Effector CD8-positive, alpha-beta T cell (primary cell): ENCODE measurements around the gene ZXDC.

ENCODE experiments used
- DNase-seq: peaks from one replicate; lab custom pipeline; 2025; lab: John Stamatoyannopoulos, UW

The ZXDC gene

GRCh38 chr3:126396536-126396935 lies 79.2 kb downstream of the ZXDC start:
- no peak for DNase-seq

DNA sequence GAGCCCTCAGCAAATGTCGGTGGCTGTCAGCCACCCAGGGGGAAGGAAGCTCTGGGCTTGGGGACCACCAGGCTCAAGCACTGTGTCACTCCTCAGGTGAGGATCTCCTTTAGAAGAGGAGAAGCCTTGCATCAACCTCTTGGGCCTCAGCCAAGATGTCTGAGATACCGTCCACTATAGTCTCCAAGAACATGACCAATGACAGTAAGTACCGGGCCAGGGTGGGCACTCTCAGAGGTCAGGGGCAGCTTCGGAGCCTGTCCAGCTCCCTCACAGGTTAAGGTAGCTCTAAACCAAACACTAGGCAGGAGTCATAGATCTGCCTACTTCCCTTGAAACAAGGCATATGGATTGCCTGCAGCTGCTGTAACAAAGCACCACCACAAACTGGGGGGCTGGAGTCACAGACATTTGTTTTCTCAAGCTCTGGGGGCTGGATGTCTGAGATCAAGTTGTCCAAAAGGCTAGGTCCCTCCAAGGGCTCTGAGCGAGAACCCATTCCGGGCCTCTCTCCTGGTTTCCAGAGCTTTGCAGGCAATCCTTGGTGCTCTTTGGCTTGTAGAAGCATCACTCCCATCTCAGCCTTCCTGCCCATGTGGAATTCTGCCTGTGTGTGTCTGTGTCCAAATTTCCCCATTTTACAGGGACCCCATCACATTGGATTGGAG lies 79.7 kb downstream of the ZXDC start:
- no peak for DNase-seq

- no peak for DNase-seq
These were observed 80.7 kb downstream of the ZXDC start for GRCh38 chr3:126394977-126395321.

- DNase-seq = no peak
These were observed 81.3 kb downstream of the ZXDC start, which contains the start of gene CFAP100 for GRCh38 chr3:126394179-126394976. Gene CFAP100 (plus strand): TSS chr3:126394909. CDS start chr3:126396001, 1,092 bp downstream.

DNA sequence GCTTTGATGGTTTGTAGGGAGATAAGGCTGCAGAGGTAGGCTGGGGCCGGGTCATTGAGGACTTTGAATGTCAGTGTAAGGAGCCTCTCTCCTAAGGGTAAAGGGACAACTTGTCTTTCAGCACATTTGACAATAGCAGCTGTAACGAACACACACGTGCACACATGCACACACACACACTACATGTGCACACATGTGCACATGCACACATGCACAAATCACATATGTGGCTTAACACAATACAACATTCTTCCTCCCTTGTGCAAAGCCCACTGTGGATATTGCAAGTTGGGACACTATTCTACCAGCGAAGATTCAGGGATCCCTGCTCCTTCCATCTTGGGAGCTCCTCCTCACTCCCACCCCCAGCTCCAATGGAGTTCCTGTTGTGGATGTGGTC lies 82.1 kb downstream of the ZXDC start:
- no peak for DNase-seq

GRCh38 chr3:126392246-126392645 lies 83.4 kb downstream of the ZXDC start:
- no peak for DNase-seq

GRCh38 chr3:126391631-126392030 lies 84.1 kb downstream of the ZXDC start:
- no peak for DNase-seq

DNA sequence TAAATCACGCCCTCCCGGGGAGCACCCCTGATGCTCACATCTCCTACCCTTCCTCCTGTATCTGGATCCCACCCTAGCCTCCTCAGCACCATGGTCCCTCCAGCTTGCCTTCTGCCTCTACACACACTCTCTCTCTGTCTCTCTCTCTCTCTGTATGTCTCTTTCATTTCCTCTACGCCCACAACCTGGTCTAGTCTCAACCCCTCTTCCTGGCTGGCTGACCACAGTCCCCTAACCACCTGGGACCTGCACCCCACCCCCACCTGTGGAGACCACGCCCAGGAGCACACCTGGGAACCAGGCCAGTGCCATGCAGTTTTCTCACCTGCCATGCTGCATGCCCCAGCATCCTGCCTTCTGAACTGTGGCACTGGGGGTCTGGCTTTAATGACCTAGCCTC lies 84.9 kb downstream of the ZXDC start:
- no peak for DNase-seq

DNA sequence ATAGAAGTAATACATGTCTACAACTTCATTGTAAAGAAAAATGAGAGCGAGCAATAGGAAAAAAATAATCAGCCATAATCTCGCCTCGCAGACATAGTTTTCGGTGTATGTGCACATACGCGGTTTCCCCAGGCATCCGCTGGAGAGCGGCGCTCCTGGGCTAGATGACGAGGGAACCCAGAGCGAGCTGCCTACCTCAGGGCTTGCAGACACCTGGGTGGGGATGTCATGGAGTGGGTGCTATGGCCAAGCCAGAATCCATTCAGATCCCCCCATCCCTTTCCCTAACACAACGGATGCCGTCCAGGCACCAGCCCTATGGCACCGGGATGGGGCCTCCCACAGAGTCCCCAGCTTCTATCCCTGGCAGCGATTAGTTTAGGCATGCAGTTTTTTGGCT lies 85.5 kb downstream of the ZXDC start:
- no peak for DNase-seq

GRCh38 chr3:126389794-126390146 lies 85.9 kb downstream of the ZXDC start:
- DNase-seq = no peak

DNA sequence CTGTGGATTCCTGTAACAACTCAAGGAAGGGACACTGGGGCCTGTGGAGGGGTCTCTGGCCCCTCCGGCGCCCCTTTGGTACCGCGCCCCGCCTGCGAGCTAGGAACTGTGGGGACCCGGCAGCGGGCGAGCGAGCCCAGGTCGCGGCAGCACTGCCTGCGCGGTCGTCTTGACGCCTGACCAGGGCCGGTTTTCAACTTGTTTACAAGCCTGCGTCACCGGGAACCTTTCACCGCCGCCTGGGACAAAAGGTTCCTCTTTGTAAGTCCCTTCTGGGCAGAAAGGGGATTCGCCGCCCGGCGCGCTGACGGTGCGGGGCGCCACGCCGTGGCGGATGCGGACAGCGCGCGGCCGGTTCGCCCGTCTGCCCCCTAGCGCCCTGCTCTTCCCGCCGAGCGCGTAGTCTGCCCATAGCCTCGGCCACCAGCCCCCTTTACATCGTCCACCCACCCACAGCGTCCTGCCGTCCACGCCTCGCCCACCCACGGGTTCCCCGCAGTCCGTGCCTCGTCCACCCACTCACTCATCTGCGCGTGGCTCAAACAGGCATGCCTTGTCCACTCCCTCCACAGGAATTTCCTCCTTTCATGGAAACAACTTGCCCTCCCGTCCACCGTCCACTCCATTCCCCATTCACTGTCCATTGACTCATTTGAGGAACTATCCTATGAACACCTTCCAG lies 86.4 kb downstream of the ZXDC start:
- DNase-seq = no peak
